ENCODE results near the gene NHLH2.
A peak's percentile ranks its signal among the peaks of the same experiment; 100 is the strongest.

NHLH2 gene

GRCh38 chr1:115838431-115839028 lies 2.4 kb downstream of the NHLH2 start (continued):
- TF ChIP-seq ZNF549 (tag by site-specific recombination; IDR thresholded peaks at IDR 0.05) (no peak), ZNF510 (tag by site-specific recombination; IDR thresholded peaks at IDR 0.05; ENCODE audit: insufficient replicate concordance) (no peak), ZNF16 (tag by site-specific recombination; IDR thresholded peaks at IDR 0.05; ENCODE audit: low read depth) (no peak), ZFHX2 (tag by site-specific recombination; conservative IDR thresholded peaks at IDR 0.05) (no peak), PRDM1 (tag by site-specific recombination; IDR thresholded peaks at IDR 0.05) (no peak), ZNF121 (tag by site-specific recombination; IDR thresholded peaks at IDR 0.05) (no peak), ZNF132 (tag by site-specific recombination; IDR thresholded peaks at IDR 0.05; ENCODE audit: borderline replicate concordance) (no peak)

DNA sequence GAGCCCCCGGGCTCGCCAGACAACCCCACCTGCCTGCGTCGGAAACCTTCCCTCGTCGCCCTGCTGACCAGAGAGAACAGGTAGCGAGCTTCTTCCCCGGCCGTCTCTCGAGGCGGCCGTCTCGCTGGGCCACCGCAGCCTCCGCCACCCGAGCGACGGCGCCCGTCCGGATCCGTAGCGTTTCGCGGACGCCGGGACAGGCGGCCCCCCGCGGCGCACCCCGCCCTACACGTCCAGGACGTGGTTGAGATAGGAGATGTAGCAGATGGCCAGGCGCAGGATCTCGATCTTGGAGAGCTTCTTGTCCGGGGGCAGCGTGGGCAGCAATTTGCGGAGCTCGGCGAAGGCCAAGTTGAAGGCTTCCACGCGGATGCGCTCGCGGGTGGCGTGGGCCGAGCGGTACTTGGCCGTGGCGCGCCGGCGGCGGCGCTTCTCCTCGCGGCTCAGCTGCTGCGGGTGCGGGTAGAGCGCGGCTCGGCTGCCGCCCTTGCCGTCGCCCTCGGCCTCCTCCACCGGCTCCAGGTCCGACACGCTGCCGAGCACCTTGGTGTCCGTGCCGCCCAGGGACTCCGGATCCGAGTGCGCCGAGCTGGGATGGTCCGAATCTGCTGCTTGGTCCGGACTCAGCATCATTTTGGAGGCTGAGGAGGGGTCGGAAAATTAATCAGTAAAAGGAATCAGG lies 3.0 kb downstream of the NHLH2 start:
- TF ChIP-seq ZNF707 (tag by site-specific recombination; IDR thresholded peaks at IDR 0.05): no peak
- no peak for TF ChIP-seq SP2 (tag by site-specific recombination; IDR thresholded peaks at IDR 0.05)
- TF ChIP-seq ZNF610 (tag by site-specific recombination; IDR thresholded peaks at IDR 0.05; ENCODE audit: borderline replicate concordance): no peak
- Histone ChIP-seq H3K36me3 (ENCODE audit: control insufficient read depth in 2 of 2, insufficient read depth in 1 of 2, low read length in 2 of 2) (no peaks in the 10 kb centered on the region), H3K27ac (ENCODE audit: extremely low read depth, low read depth, low read length) (peak overlapping the region; percentile 59), H3K4me1 (ENCODE audit: control insufficient read depth, insufficient read depth, low read length) (0 out of 2 replicates have a peak, but pooled peaks cover 2% of the 10 kb centered on the region), H3K9me3 (ENCODE audit: control insufficient read depth, insufficient read depth, low read depth, low read length) (no peaks in the 10 kb centered on the region), H3K4me3 (ENCODE audit: low read depth, low read length) (peak overlapping the region; percentile 66)
- ChIA-PET POLR2A (interaction anchor here (1.1 kb wide), 1 partner anchor 12 kb away, joined by 3 read pairs; no protein-coding TSS in a partner anchor), CTCF (interaction anchor here (0.6 kb wide), 1 partner anchor 30 kb away, joined by 3 read pairs; no protein-coding TSS in a partner anchor)

DNA sequence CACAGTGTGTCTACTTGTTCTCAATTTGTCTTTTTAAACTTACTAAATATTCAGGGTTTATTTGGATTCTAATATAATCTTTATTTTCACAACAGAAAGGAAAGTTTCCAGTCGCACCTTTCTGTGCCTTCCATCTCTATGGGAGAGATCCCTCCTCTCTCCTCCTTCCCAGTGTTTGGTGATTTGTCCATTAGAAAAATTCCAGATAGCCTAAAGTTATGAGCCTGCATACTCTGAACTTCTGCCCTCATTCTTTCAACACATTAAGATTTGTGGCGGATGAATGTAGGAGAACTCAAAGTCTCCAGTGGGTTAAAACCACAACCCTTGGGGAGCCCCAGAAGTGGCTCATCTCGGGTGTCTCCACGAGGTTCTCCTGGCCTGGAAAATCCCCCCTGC lies 3.6 kb downstream of the NHLH2 start:
- peak overlapping the region; percentile 59 for H3K27ac ChIP-seq (ENCODE audit: extremely low read depth, low read depth, low read length)
- ChIA-PET POLR2A (interaction anchor here (1.1 kb wide), 1 partner anchor 12 kb away, joined by 3 read pairs; no protein-coding TSS in a partner anchor), CTCF (interaction anchor here (0.6 kb wide), 1 partner anchor 30 kb away, joined by 3 read pairs; no protein-coding TSS in a partner anchor)
- no peaks in the 10 kb centered on the region for H3K36me3 ChIP-seq (ENCODE audit: control insufficient read depth in 2 of 2, insufficient read depth in 1 of 2, low read length in 2 of 2)
- peak overlapping the region; percentile 66 for H3K4me3 ChIP-seq (ENCODE audit: low read depth, low read length)
- H3K4me1 ChIP-seq (ENCODE audit: control insufficient read depth, insufficient read depth, low read length): 0 out of 2 replicates have a peak, but pooled peaks cover 2% of the 10 kb centered on the region
- no peaks in the 10 kb centered on the region for H3K9me3 ChIP-seq (ENCODE audit: control insufficient read depth, insufficient read depth, low read depth, low read length)
- TF ChIP-seq, protein P1, sequence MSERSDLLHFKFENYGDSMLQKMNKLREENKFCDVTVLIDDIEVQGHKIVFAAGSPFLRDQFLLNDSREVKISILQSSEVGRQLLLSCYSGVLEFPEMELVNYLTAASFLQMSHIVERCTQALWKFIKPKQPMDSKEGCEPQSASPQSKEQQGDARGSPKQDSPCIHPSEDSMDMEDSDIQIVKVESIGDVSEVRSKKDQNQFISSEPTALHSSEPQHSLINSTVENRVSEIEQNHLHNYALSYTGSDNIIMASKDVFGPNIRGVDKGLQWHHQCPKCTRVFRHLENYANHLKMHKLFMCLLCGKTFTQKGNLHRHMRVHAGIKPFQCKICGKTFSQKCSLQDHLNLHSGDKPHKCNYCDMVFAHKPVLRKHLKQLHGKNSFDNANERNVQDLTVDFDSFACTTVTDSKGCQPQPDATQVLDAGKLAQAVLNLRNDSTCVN (tag by site-specific recombination; optimal IDR thresholded peaks at IDR 0.05): no peak
- TF ChIP-seq ZNF76 (tag by site-specific recombination; IDR thresholded peaks at IDR 0.05; ENCODE audit: borderline replicate concordance, low read depth) (no peak), SCRT1 (tag by site-specific recombination; IDR thresholded peaks at IDR 0.05; ENCODE audit: borderline replicate concordance) (no peak), KLF8 (tag by site-specific recombination; IDR thresholded peaks at IDR 0.05) (no peak), BCL6B (tag by site-specific recombination; IDR thresholded peaks at IDR 0.05) (no peak), YY2 (tag by site-specific recombination; IDR thresholded peaks at IDR 0.05) (no peak), TCF7L2 (IDR thresholded peaks at IDR 0.05; ENCODE audit: borderline replicate concordance, low read depth, low read length) (no peak), SCRT2 (tag by site-specific recombination; IDR thresholded peaks at IDR 0.05) (no peak), ZXDB (tag by site-specific recombination; IDR thresholded peaks at IDR 0.05) (no peak)
- TF ChIP-seq, protein P2, sequence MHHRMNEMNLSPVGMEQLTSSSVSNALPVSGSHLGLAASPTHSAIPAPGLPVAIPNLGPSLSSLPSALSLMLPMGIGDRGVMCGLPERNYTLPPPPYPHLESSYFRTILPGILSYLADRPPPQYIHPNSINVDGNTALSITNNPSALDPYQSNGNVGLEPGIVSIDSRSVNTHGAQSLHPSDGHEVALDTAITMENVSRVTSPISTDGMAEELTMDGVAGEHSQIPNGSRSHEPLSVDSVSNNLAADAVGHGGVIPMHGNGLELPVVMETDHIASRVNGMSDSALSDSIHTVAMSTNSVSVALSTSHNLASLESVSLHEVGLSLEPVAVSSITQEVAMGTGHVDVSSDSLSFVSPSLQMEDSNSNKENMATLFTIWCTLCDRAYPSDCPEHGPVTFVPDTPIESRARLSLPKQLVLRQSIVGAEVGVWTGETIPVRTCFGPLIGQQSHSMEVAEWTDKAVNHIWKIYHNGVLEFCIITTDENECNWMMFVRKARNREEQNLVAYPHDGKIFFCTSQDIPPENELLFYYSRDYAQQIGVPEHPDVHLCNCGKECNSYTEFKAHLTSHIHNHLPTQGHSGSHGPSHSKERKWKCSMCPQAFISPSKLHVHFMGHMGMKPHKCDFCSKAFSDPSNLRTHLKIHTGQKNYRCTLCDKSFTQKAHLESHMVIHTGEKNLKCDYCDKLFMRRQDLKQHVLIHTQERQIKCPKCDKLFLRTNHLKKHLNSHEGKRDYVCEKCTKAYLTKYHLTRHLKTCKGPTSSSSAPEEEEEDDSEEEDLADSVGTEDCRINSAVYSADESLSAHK (tag by site-specific recombination; IDR thresholded peaks at IDR 0.05): no peak
- TF ChIP-seq, protein P3, sequence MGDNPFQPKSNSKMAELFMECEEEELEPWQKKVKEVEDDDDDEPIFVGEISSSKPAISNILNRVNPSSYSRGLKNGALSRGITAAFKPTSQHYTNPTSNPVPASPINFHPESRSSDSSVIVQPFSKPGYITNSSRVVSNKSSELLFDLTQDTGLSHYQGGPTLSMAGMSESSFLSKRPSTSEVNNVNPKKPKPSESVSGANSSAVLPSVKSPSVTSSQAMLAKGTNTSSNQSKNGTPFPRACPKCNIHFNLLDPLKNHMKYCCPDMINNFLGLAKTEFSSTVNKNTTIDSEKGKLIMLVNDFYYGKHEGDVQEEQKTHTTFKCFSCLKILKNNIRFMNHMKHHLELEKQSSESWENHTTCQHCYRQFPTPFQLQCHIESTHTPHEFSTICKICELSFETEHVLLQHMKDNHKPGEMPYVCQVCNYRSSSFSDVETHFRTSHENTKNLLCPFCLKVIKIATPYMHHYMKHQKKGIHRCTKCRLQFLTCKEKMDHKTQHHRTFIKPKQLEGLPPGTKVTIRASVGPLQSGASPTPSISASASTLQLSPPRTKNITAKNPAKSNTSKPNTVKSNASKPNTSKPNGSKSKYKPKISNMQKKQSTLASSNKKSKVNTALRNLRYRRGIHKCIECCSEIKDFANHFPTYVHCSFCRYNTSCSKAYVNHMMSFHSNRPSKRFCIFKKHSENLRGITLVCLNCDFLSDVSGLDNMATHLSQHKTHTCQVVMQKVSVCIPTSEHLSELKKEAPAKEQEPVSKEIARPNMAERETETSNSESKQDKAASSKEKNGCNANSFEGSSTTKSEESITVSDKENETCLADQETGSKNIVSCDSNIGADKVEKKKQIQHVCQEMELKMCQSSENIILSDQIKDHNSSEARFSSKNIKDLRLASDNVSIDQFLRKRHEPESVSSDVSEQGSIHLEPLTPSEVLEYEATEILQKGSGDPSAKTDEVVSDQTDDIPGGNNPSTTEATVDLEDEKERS (tag by site-specific recombination; IDR thresholded peaks at IDR 0.05): no peak

Measured in HEK293 (cell line).